ENCODE measurements around the gene CGB3.
"Not testable (repeated sequence)": the region's sequence is repeated elsewhere in the genome, so short reads cannot be mapped to it uniquely, and the experiment has no call there.

The CGB3 gene

GRCh38 chr19:49020342-49020741 lies 3.8 kb downstream of the CGB3 start:
- POLR2A ChIA-PET = interaction anchor here (0.6 kb wide), 1 partner anchor 27 kb away, joined by 3 read pairs; the partner anchor contains the start of gene GYS1
- TF ChIP-seq CTCF (IDR thresholded peaks at IDR 0.05; ENCODE audit: control extremely low read depth, extremely low read depth, low read depth, missing control alignments) = no peak
- DNase-seq (ENCODE audit: extremely low spot score) = no peak
- CTCF ChIA-PET = interaction anchor here (1.2 to 3.6 kb wide), 6 partner anchors 20 to 307 kb away, joined by 3 to 28 read pairs (median 4); partner anchors contain the start of gene RUVBL2

DNA sequence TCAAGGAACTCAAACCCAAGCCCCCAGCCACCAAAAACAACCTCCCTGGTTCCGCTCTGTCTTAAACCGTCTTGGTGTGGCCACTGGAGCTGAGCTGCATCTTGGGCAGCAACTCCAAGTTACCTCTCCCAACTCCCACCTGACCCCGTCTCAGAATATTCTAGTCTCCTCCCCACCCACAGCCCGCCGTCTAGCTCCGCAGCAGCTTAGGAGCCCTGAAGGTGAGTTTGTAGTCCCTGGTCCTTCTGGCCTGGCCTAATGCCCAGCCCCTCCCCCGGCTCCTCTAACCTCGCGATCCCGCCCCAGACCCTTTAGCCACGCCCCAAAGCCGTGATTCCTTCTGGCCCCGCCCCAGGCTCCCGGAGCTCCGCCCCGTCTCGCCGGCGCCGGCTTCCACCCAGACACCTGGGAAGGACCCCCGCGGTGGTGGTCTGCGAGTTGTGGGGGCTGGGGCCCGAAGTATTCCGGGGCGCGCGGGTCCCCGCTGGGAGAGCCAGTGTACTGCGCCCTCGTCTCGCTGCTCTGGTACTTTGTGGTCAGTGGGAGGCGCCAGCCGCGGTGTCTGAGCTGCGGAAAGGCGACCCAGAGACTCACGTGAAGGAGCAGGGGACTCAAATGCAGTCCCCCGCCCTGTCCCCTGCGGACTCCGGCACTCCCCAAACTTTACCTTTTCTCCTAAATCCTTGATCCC lies 4.7 kb downstream of the CGB3 start:
- ChIA-PET CTCF (interaction anchor here (0.6 to 3.6 kb wide), 10 partner anchors 11 to 306 kb away, joined by 3 to 28 read pairs (median 3); partner anchors contain the start of genes CGB2, GYS1 and RUVBL2), POLR2A (interaction anchor here (1.0 to 1.2 kb wide), 2 partner anchors 20 to 76 kb away, joined by 3 read pairs; no protein-coding TSS in a partner anchor)
- peak; percentile 5 for TF ChIP-seq CTCF (IDR thresholded peaks at IDR 0.05; ENCODE audit: control extremely low read depth, extremely low read depth, low read depth, missing control alignments)
- peak; percentile 84 for DNase-seq (ENCODE audit: extremely low spot score)

GRCh38 chr19:49018388-49019241 lies 5.5 kb downstream of the CGB3 start:
- ChIA-PET POLR2A (interaction anchor here (1.0 to 1.2 kb wide), 2 partner anchors 19 to 76 kb away, joined by 3 read pairs; no protein-coding TSS in a partner anchor), CTCF (interaction anchor here (0.6 to 3.6 kb wide), 12 partner anchors 10 to 283 kb away, joined by 3 to 28 read pairs (median 5); partner anchors contain the start of genes CGB2, GYS1 and RUVBL2)
- DNase-seq (ENCODE audit: extremely low spot score) = not testable (repeated sequence)

DNA sequence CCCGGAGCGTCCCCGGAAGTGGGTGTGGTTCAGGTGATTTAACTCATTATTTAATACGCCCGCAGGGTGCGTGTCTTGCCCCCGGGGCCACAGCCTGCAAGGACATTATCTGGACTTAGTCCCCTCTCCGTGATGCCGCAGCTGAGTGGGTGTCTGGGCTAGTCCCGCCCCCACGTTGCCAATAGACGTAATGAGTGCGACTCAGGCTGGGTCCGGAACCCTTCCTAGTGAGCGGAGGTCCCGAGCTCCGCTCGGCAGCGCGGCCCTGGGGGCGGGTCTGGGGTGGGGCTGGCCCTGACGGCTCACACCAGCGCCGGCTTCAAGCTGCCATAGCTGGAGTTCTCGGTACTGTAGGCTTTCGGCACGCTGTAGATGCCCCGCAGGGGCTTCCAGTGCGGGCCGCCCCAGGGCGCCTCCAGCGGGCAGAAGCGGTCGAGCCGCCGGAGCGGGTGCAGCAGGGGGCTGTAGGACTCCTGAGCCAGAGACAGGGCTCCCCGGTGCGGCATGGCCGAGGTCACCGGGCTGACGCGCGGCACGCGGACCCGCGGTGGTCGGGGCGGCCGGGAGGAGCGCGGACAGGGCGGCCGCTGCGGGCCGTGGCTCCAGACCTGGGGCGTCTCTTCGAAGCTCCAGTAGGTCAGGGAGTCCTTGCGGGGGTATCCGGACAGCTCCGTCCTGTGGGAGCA lies 6.3 kb downstream of the CGB3 start:
- peak; percentile 53 for TF ChIP-seq CTCF (IDR thresholded peaks at IDR 0.05; ENCODE audit: control extremely low read depth, extremely low read depth, low read depth, missing control alignments)
- CTCF ChIA-PET = interaction anchor here (1.1 to 3.6 kb wide), 8 partner anchors 9 to 89 kb away, joined by 3 to 28 read pairs (median 5); partner anchors contain the start of genes GYS1 and RUVBL2
- POLR2A ChIA-PET = interaction anchor here (0.6 kb wide), 1 partner anchor 143 kb away, joined by 6 read pairs; no protein-coding TSS in a partner anchor
- DNase-seq (ENCODE audit: extremely low spot score) = peak; percentile 79

- ChIA-PET POLR2A (interaction anchor here (0.6 kb wide), 1 partner anchor 142 kb away, joined by 6 read pairs; no protein-coding TSS in a partner anchor), CTCF (interaction anchor here (1.1 to 3.6 kb wide), 5 partner anchors 9 to 24 kb away, joined by 4 to 28 read pairs (median 12); partner anchors contain the start of genes GYS1 and RUVBL2)
- no peak for DNase-seq (ENCODE audit: extremely low spot score)
- no peak for TF ChIP-seq CTCF (IDR thresholded peaks at IDR 0.05; ENCODE audit: control extremely low read depth, extremely low read depth, low read depth, missing control alignments)
Measured at GRCh38 chr19:49017041-49017665, 7.0 kb downstream of the CGB3 start, which contains the start of gene LHB. LHB (minus strand) TSS chr19:49017091; CDS start chr19:49017081, 10 bp downstream.
